Lower lobe of right lung (tissue), 2 donors: ENCODE measurements around the gene PRKN. TPM values are rescaled to one million over a fixed set of nuclear protein-coding genes. Genes with fewer than 3 reads are reported as not detected.

ENCODE experiments used
- ATAC-seq, 2 donors: fragments of 200-7000 bp; cut with Tn5 transposase; one replicate each; pipeline ENCODE4 v1.9.1; 2020 to 2022; ENCODE audit warnings: mild to moderate bottlenecking in 2 of 2, moderate library complexity in 2 of 2
- DNase-seq: peaks from one replicate; pipeline ENCODE4 v3.0.0-alpha.2; 2020
- H3K27ac ChIP-seq: fragments of 200-600 bp; one replicate; pipeline ENCODE4 v1.8.0; 2022
- H3K27me3 ChIP-seq: fragments of 200-600 bp; one replicate; pipeline ENCODE4 v1.8.0; 2022; ENCODE audit warnings: low read depth
- H3K36me3 ChIP-seq: fragments of 200-600 bp; one replicate; pipeline ENCODE4 v1.8.0; 2022; ENCODE audit warnings: mild to moderate bottlenecking
- H3K4me1 ChIP-seq: fragments of 200-600 bp; one replicate; pipeline ENCODE4 v1.8.0; 2022
- H3K4me3 ChIP-seq: fragments of 200-600 bp; one replicate; pipeline ENCODE4 v1.8.0; 2022; ENCODE audit warnings: mild to moderate bottlenecking
- H3K9me3 ChIP-seq: fragments of 200-600 bp; one replicate; pipeline ENCODE4 v1.8.0; 2022
- CTCF ChIP-seq: fragments of 200-600 bp; IDR thresholded peaks from one replicate; pipeline ENCODE4 v1.8.0; 2022; ENCODE audit warnings: antibody characterized with exemption, mild to moderate bottlenecking
- intact Hi-C: fragments of 100-400 bp; cut with DNase I; formaldehyde crosslinking; loops from one replicate; pipeline ENCODE4 v1.11.0; 2022
- total RNA-seq: library from RNA; stranded (reverse); fragmentation: NEBNext Ultra II Directional; extraction: Animal tissue kit (Norgen Biotek cat#: 25700); gene quantifications from one replicate; pipeline ENCODE4 v1.2.1, GENCODE V29; 2021
- donor health status: DM: no; HTN: yes; CAD: no; lungs with severe emphysema.

Gene PRKN
- total RNA-seq, 1 donor from 2014 or later = 6.1 TPM

- DNase-seq = no peak
- Histone ChIP-seq H3K27me3 (no peaks in the 10 kb centered on the region), H3K4me3 (no peak overlapping the region), H3K36me3 (no peaks in the 10 kb centered on the region), H3K9me3 (no peaks in the 10 kb centered on the region), H3K27ac (no peak overlapping the region), H3K4me1 (no peaks in the 10 kb centered on the region)
- intact Hi-C loops = no loop called here
- ATAC-seq = no peak
- no peak for TF ChIP-seq CTCF
Measured at GRCh38 chr6:161663682-161664081, 1063.9 kb downstream of the PRKN start.

- H3K9me3 ChIP-seq = no peaks in the 10 kb centered on the region
- H3K36me3 ChIP-seq = no peaks in the 10 kb centered on the region
- DNase-seq (no peak), ATAC-seq (no peak)
- no peaks in the 10 kb centered on the region for H3K4me1 ChIP-seq
- no peak overlapping the region for H3K27ac ChIP-seq
- intact Hi-C loops = no loop called here
- TF ChIP-seq CTCF = no peak
- no peaks in the 10 kb centered on the region for H3K27me3 ChIP-seq
- H3K4me3 ChIP-seq = no peak overlapping the region
Measured at GRCh38 chr6:161660666-161661571, 1066.6 kb downstream of the PRKN start.

- TF ChIP-seq CTCF = no peak
- no peaks in the 10 kb centered on the region for H3K27me3 ChIP-seq
- H3K9me3 ChIP-seq = no peaks in the 10 kb centered on the region
- no peaks in the 10 kb centered on the region for H3K36me3 ChIP-seq
- ATAC-seq (no peak), DNase-seq (no peak)
- no peaks in the 10 kb centered on the region for H3K4me1 ChIP-seq
- no peak overlapping the region for H3K4me3 ChIP-seq
- H3K27ac ChIP-seq = no peak overlapping the region
- intact Hi-C loops = no loop called here
Measured at GRCh38 chr6:161658211-161658610, 1069.4 kb downstream of the PRKN start.

- no peak for TF ChIP-seq CTCF
- intact Hi-C loops = no loop called here
- no peak overlapping the region for H3K4me3 ChIP-seq
Measured at GRCh38 chr6:161654209-161654608, 1073.4 kb downstream of the PRKN start.

GRCh38 chr6:161651949-161652348 is 1075.6 kb downstream of the PRKN start:
- Histone ChIP-seq H3K36me3 (no peaks in the 10 kb centered on the region), H3K27me3 (no peaks in the 10 kb centered on the region), H3K4me1 (no peaks in the 10 kb centered on the region), H3K27ac (no peak overlapping the region), H3K4me3 (no peak overlapping the region), H3K9me3 (no peaks in the 10 kb centered on the region)
- DNase-seq = no peak
- TF ChIP-seq CTCF = no peak
- no peak for ATAC-seq
- intact Hi-C loops = no loop called here

More at GRCh38 chr6:161654209-161654608, 1073.4 kb downstream of the PRKN start:
- no peaks in the 10 kb centered on the region for H3K36me3 ChIP-seq
- H3K4me1 ChIP-seq = no peaks in the 10 kb centered on the region
- H3K27ac ChIP-seq = no peak overlapping the region
- no peaks in the 10 kb centered on the region for H3K9me3 ChIP-seq
- DNase-seq (no peak), ATAC-seq (no peak)
- H3K27me3 ChIP-seq = no peaks in the 10 kb centered on the region
